ENCODE data around the gene RNASET2.
"Not testable (repeated sequence)": the region's sequence is repeated elsewhere in the genome, so short reads cannot be mapped to it uniquely, and the experiment has no call there.

Gene RNASET2

GRCh38 chr6:166951670-166952060 lies 4.7 kb downstream of the RNASET2 start:
- no peak for DNase-seq (ENCODE audit: extremely low read depth, low read depth)
- TF ChIP-seq CTCF (IDR thresholded peaks at IDR 0.05; ENCODE audit: low read depth, low read length) = no peak

- TF ChIP-seq CTCF (IDR thresholded peaks at IDR 0.05; ENCODE audit: low read depth, low read length) = peak; percentile 36
- not testable (repeated sequence) for DNase-seq (ENCODE audit: extremely low read depth, low read depth)
These were observed 5.3 kb downstream of the RNASET2 start for GRCh38 chr6:166950892-166951669.

- no peak for DNase-seq (ENCODE audit: extremely low read depth, low read depth)
- no peak for TF ChIP-seq CTCF (IDR thresholded peaks at IDR 0.05; ENCODE audit: low read depth, low read length)
These were observed 5.9 kb downstream of the RNASET2 start for GRCh38 chr6:166950443-166950821.

- no peak for DNase-seq (ENCODE audit: extremely low read depth, low read depth)
- TF ChIP-seq CTCF (IDR thresholded peaks at IDR 0.05; ENCODE audit: low read depth, low read length) = no peak
These were observed 6.6 kb downstream of the RNASET2 start for GRCh38 chr6:166949528-166950442.

GRCh38 chr6:166948724-166949123 lies 7.6 kb downstream of the RNASET2 start:
- DNase-seq (ENCODE audit: extremely low read depth, low read depth) = not testable (repeated sequence)

GRCh38 chr6:166947251-166947650 lies 9.1 kb downstream of the RNASET2 start:
- no peak for TF ChIP-seq CTCF (IDR thresholded peaks at IDR 0.05; ENCODE audit: low read depth, low read length)
- DNase-seq (ENCODE audit: extremely low read depth, low read depth) = no peak

GRCh38 chr6:166946125-166946524 lies 10.2 kb downstream of the RNASET2 start:
- DNase-seq (ENCODE audit: extremely low read depth, low read depth) = no peak
- no peak for TF ChIP-seq CTCF (IDR thresholded peaks at IDR 0.05; ENCODE audit: low read depth, low read length)
